Measurements from ENCODE around the gene ZNF766. TPM values are rescaled to one million over a fixed set of nuclear protein-coding genes. Genes with fewer than 3 reads are reported as not detected.
A peak's percentile ranks its signal among the peaks of the same experiment; 100 is the strongest.

ZNF766 gene
- total RNA-seq (ENCODE audit: low replicate concordance): 27.2 and 66.1 TPM in 2 replicates

DNA sequence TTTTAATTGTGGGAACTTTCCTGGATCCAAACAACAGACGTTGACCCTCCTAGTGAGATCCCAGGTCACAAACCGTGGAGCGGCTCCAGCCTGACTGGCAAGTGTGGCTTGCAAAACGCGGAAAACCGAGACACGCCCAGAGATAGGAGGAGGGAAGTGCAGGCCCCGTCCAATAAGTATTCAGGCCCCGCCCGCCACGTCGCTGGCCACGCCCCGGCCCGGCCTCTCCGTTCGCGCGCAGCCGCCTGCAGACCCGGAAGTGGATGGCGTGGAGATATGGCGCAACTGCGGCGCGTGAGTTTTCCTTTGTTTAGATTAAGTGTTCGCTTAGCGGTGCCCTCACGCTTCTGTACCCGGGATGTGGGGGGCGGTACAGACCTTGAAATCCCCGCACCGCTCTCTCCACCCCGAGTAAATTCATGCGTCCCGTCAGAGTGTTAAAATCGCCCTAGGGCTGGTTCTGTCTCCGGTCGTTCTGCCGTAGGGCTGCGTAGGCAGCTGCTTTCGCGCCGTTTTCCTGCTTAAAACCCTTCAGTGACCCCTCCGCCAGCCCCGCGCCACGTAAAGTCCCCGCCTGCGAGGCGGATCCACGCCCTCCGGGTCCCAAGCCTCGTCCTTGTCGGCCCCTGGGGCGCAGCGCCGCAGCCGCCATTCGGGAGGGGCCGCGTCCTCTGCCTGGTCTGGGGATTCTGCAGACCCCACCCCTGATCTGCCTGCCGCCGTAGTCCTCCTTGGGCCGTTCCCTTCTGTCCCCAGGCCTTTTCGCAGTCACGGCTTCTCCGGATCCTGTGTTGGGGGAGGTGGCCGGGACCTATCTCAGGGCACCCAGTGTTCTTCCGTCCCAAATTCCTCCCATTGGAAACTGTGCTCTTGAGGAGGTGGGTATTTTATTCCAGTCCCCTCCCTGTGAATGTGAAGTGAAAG lies at the start of gene ZNF766:
Gene ZNF766, plus strand, starts transcription at position 250 of the 924 bp plus-strand sequence. Its CDS starts 27 bp downstream, at position 277.
- Mint-ChIP-seq H3K27ac (peak within 1 kb of the TSS; percentile 89), H3K27me3 (ENCODE audit: insufficient read depth, low read depth) (peaks cover 6% of the 10 kb centered on the region), H3K9me3 (peaks cover 44% of the 10 kb centered on the region), H3K4me1 (peaks cover 8% of the 10 kb centered on the region), H3K4me3 (peak within 1 kb of the TSS; percentile 93), H3K36me3 (peaks cover 37% of the 10 kb centered on the region)
- peak within 1 kb of the TSS; percentile 85 for H3K4me2 ChIP-seq
- H3K36me3 ChIP-seq: peaks cover 5% of the 10 kb centered on the region
- H3K4me3 ChIP-seq: peak within 1 kb of the TSS; percentile 84
- H3K79me2 ChIP-seq (ENCODE audit: low read depth): peaks cover 52% of the 10 kb centered on the region
- TF ChIP-seq, protein P1, sequence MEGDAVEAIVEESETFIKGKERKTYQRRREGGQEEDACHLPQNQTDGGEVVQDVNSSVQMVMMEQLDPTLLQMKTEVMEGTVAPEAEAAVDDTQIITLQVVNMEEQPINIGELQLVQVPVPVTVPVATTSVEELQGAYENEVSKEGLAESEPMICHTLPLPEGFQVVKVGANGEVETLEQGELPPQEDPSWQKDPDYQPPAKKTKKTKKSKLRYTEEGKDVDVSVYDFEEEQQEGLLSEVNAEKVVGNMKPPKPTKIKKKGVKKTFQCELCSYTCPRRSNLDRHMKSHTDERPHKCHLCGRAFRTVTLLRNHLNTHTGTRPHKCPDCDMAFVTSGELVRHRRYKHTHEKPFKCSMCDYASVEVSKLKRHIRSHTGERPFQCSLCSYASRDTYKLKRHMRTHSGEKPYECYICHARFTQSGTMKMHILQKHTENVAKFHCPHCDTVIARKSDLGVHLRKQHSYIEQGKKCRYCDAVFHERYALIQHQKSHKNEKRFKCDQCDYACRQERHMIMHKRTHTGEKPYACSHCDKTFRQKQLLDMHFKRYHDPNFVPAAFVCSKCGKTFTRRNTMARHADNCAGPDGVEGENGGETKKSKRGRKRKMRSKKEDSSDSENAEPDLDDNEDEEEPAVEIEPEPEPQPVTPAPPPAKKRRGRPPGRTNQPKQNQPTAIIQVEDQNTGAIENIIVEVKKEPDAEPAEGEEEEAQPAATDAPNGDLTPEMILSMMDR (IDR thresholded peaks at IDR 0.05): no peak
- TF ChIP-seq EZH2phosphoT487 (IDR thresholded peaks at IDR 0.05): no peak
- no peak for TF ChIP-seq EZH2 (IDR thresholded peaks at IDR 0.05)
- peak; percentile 96 for DNase-seq (ENCODE audit: low spot score)
- peaks cover 4% of the 10 kb centered on the region for H3K4me1 ChIP-seq
- H3K9ac ChIP-seq: peak within 1 kb of the TSS; percentile 91
- peaks cover 7% of the 10 kb centered on the region for H3F3A ChIP-seq (ENCODE audit: low read depth)
- H4K20me1 ChIP-seq (ENCODE audit: low read depth): peaks cover 2% of the 10 kb centered on the region
- peak within 1 kb of the TSS; percentile 28 for H2AFZ ChIP-seq (replicated peaks)
- peak within 1 kb of the TSS; percentile 70 for H3K27ac ChIP-seq
- no peaks in the 10 kb centered on the region for H3K27me3 ChIP-seq
- no peaks in the 10 kb centered on the region for H3K9me3 ChIP-seq (ENCODE audit: low read depth)

DNA sequence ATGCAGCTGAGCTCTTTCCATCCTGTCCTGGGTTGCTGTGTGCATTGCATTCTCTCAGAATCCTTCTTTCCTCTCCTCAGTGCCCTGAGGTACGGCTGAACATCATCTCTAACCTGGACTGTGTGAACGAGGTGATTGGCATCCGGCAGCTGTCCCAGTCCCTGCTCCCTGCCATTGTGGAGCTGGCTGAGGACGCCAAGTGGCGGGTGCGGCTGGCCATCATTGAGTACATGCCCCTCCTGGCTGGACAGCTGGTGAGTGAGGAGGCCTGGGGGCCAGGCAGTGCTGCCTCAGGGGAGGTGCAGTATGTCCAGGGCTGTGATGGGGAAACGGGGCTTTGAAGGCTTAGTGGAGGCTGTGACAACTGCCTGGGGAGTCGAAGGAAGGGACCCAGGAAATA lies 49.8 kb upstream of the ZNF766 start:
- H3K4me2 ChIP-seq: no peak overlapping the region
- Mint-ChIP-seq H3K4me1 (no peaks in the 10 kb centered on the region), H3K4me3 (no peak overlapping the region), H3K36me3 (peaks cover 68% of the 10 kb centered on the region), H3K27ac (no peak overlapping the region), H3K27me3 (ENCODE audit: insufficient read depth, low read depth) (peaks cover 5% of the 10 kb centered on the region), H3K9me3 (no peaks in the 10 kb centered on the region)
- H3K4me3 ChIP-seq: no peak overlapping the region
- H3F3A ChIP-seq (ENCODE audit: low read depth): no peaks in the 10 kb centered on the region
- H3K9ac ChIP-seq: no peak overlapping the region
- DNase-seq (ENCODE audit: low spot score): no peak
- H3K9me3 ChIP-seq (ENCODE audit: low read depth): no peaks in the 10 kb centered on the region
- H3K36me3 ChIP-seq: peaks cover 5% of the 10 kb centered on the region
- no peak overlapping the region for H2AFZ ChIP-seq (replicated peaks)
- no peak overlapping the region for H3K27ac ChIP-seq
- no peaks in the 10 kb centered on the region for H3K79me2 ChIP-seq (ENCODE audit: low read depth)
- no peaks in the 10 kb centered on the region for H3K27me3 ChIP-seq
- TF ChIP-seq EZH2 (IDR thresholded peaks at IDR 0.05): no peak
- no peaks in the 10 kb centered on the region for H3K4me1 ChIP-seq
- H4K20me1 ChIP-seq (ENCODE audit: low read depth): no peaks in the 10 kb centered on the region

DNA sequence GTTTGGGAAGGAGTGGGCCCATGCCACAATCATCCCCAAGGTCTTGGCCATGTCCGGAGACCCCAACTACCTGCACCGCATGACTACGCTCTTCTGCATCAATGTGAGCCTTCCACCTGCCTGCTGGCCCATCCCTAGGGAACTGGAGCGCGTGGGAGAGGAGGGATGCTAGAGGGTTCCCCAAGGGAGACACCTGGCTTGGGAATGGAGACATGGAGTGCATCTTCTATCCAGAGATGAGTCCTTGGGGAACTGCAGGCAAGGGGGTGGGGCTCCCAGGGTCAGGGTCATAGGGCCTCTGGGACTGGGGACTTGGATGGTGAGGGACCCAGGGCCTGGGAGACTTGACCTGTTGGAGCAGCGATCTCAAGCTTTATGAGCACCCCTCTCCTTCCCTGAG lies 48.4 kb upstream of the ZNF766 start:
- Mint-ChIP-seq H3K9me3 (no peaks in the 10 kb centered on the region), H3K4me3 (no peak overlapping the region), H3K36me3 (peaks cover 75% of the 10 kb centered on the region), H3K27ac (no peak overlapping the region), H3K27me3 (ENCODE audit: insufficient read depth, low read depth) (peaks cover 7% of the 10 kb centered on the region), H3K4me1 (no peaks in the 10 kb centered on the region)
- no peaks in the 10 kb centered on the region for H4K20me1 ChIP-seq (ENCODE audit: low read depth)
- H3K9me3 ChIP-seq (ENCODE audit: low read depth): no peaks in the 10 kb centered on the region
- no peak overlapping the region for H3K9ac ChIP-seq
- no peak overlapping the region for H3K4me2 ChIP-seq
- DNase-seq (ENCODE audit: low spot score): no peak
- no peak overlapping the region for H3K4me3 ChIP-seq
- no peak overlapping the region for H2AFZ ChIP-seq (replicated peaks)
- TF ChIP-seq EZH2 (IDR thresholded peaks at IDR 0.05): no peak
- TF ChIP-seq, protein P1 (IDR thresholded peaks at IDR 0.05): no peak
- no peak for TF ChIP-seq EZH2phosphoT487 (IDR thresholded peaks at IDR 0.05)
- no peaks in the 10 kb centered on the region for H3K27me3 ChIP-seq
- H3K4me1 ChIP-seq: no peaks in the 10 kb centered on the region
- no peaks in the 10 kb centered on the region for H3K79me2 ChIP-seq (ENCODE audit: low read depth)
- peaks cover 5% of the 10 kb centered on the region for H3K36me3 ChIP-seq
- H3K27ac ChIP-seq: no peak overlapping the region
- H3F3A ChIP-seq (ENCODE audit: low read depth): no peaks in the 10 kb centered on the region

Data from neural progenitor cell (in vitro differentiated cells).